Stomach (tissue), 4 donors: ENCODE data around the gene CREB5.

Source experiments
- EP300 ChIP-seq: sonication (generic); formaldehyde crosslinking; IDR thresholded peaks from one replicate; pipeline ENCODE4 v1.6.1; 2017; ENCODE audit warnings: antibody characterized with exemption
- POLR2AphosphoS5 ChIP-seq, 3 donors: sonication (generic); formaldehyde crosslinking; IDR thresholded peaks; one replicate each; pipeline ENCODE4 v1.6.1; 2016; ENCODE audit warnings: antibody characterized with exemption in 3 of 3
- TF ChIP-seq, protein P1 (sequence below), 7 experiments: fragments of 450-650 bp in 4 of 7; fragments of 200-600 bp in 3 of 7; sonication (generic) in 3 of 7; IDR thresholded peaks; one replicate each; pipeline ENCODE4 v1.5.1; 2016 to 2019; ENCODE audit warnings: antibody characterized with exemption in 7 of 7, control low read depth in 2 of 7, mild to moderate bottlenecking in 1 of 7

DNA sequence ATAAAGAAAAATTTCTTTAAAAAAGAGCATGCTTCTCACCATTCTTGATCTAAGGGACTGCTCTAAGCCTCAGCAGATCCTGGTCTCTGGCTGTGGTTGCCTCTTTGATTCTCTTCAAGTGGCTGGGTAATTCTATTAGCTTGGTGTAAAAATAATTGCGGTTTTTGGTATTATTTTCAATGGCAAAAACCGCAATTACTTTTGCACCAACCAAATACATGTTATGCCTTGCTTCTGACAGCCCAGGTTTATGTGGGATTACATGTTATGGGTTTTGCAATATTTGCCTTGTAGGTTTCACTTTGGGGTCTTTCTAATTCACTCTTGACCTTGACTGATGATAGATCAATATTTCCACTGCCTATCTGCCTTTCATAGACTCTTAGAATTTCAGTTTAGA is 20.0 kb upstream of the CREB5 start:
- TF ChIP-seq, protein P1, sequence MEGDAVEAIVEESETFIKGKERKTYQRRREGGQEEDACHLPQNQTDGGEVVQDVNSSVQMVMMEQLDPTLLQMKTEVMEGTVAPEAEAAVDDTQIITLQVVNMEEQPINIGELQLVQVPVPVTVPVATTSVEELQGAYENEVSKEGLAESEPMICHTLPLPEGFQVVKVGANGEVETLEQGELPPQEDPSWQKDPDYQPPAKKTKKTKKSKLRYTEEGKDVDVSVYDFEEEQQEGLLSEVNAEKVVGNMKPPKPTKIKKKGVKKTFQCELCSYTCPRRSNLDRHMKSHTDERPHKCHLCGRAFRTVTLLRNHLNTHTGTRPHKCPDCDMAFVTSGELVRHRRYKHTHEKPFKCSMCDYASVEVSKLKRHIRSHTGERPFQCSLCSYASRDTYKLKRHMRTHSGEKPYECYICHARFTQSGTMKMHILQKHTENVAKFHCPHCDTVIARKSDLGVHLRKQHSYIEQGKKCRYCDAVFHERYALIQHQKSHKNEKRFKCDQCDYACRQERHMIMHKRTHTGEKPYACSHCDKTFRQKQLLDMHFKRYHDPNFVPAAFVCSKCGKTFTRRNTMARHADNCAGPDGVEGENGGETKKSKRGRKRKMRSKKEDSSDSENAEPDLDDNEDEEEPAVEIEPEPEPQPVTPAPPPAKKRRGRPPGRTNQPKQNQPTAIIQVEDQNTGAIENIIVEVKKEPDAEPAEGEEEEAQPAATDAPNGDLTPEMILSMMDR (IDR thresholded peaks at IDR 0.05), result no peak
- TF ChIP-seq EP300 (no peak), POLR2AphosphoS5 (IDR thresholded peaks at IDR 0.05) (no peak)
